MCF 10A (cell line): ENCODE measurements around the gene DDX46. TPM values are rescaled to one million over a fixed set of nuclear protein-coding genes. Genes with fewer than 3 reads are reported as not detected.

Experiments used
- BruUV-seq: library from RNA; stranded (reverse); fragments of 400-500 nt; replicated peaks from 2 replicates; lab custom pipeline; 2021; lab: Mats Ljungman, UMichigan
- CTCF ChIA-PET: fragments of 300-600 bp; sonication (Branson Sonifier 250); formaldehyde crosslinking; extraction: SDS; loops from one replicate; lab custom pipeline; 2021; ENCODE audit warnings: antibody characterized with exemption, inconsistent platforms; lab: Yijun Ruan, JAX
- POLR2A ChIA-PET: fragments of 300-600, 350-650 bp; sonication (Branson Sonifier 250); formaldehyde crosslinking; extraction: SDS; loops from one replicate; lab custom pipeline; 2020; ENCODE audit warnings: antibody characterized with exemption, inconsistent platforms; lab: Yijun Ruan, JAX
- DNase-seq: peaks from one replicate; pipeline ENCODE4 v3.0.0-alpha.2; 2018; ENCODE audit not compliant: unreplicated experiment
- H3K27ac Mint-ChIP-seq: one replicate; pipeline ENCODE4 v1.8.0; 2022; ENCODE audit warnings: mild to moderate bottlenecking, low read depth, mixed read lengths; ENCODE audit not compliant: unreplicated experiment
- H3K27me3 Mint-ChIP-seq: one replicate; pipeline ENCODE4 v1.8.0; 2022; ENCODE audit warnings: mixed read lengths; ENCODE audit not compliant: insufficient read depth, unreplicated experiment
- H3K36me3 Mint-ChIP-seq: one replicate; pipeline ENCODE4 v1.8.0; 2022; ENCODE audit warnings: mild to moderate bottlenecking, moderate library complexity, mixed read lengths; ENCODE audit not compliant: insufficient read depth, unreplicated experiment
- H3K4me1 Mint-ChIP-seq: one replicate; pipeline ENCODE4 v1.8.0; 2022; ENCODE audit warnings: mixed read lengths; ENCODE audit not compliant: insufficient read depth, unreplicated experiment
- H3K4me3 Mint-ChIP-seq: one replicate; pipeline ENCODE4 v1.8.0; 2022; ENCODE audit warnings: mild to moderate bottlenecking, moderate library complexity, mixed read lengths; ENCODE audit not compliant: unreplicated experiment
- H3K9me3 Mint-ChIP-seq: one replicate; pipeline ENCODE4 v1.8.0; 2022; ENCODE audit warnings: mixed read lengths; ENCODE audit not compliant: unreplicated experiment
- CTCF ChIP-seq: fragments of 200-600 bp; IDR thresholded peaks from one replicate; pipeline ENCODE4 v1.8.0; 2022; ENCODE audit warnings: antibody characterized with exemption, mild to moderate bottlenecking; ENCODE audit not compliant: unreplicated experiment
- intact Hi-C: fragments of 100-400 bp; cut with micrococcal nuclease; formaldehyde crosslinking; loops from 2 replicates; pipeline ENCODE4 v1.14.1; 2022
- total RNA-seq: library from RNA; stranded (reverse); gene quantifications from 2 replicates; pipeline ENCODE4 v1.2.3, GENCODE V29; 2022

Gene DDX46
- total RNA-seq, 1 experiment from 2014 or later: 77.0 TPM

- H3K27me3 Mint-ChIP-seq: no peaks in the 10 kb centered on the region
- intact Hi-C loops: no loop called here
- H3K9me3 Mint-ChIP-seq: no peaks in the 10 kb centered on the region
- DNase-seq: no peak
- POLR2A ChIA-PET: no interaction called here
- peaks cover 98% of the 10 kb centered on the region for H3K36me3 Mint-ChIP-seq
- TF ChIP-seq CTCF: no peak
- no peak overlapping the region for H3K4me3 Mint-ChIP-seq
- peak overlapping the region; percentile 27 for H3K27ac Mint-ChIP-seq
- CTCF ChIA-PET: no interaction called here
- no TSS peak for BruUV-seq
- H3K4me1 Mint-ChIP-seq: no peaks in the 10 kb centered on the region
These were observed 60.2 kb downstream of the DDX46 start for GRCh38 chr5:134818776-134819175.

DNA sequence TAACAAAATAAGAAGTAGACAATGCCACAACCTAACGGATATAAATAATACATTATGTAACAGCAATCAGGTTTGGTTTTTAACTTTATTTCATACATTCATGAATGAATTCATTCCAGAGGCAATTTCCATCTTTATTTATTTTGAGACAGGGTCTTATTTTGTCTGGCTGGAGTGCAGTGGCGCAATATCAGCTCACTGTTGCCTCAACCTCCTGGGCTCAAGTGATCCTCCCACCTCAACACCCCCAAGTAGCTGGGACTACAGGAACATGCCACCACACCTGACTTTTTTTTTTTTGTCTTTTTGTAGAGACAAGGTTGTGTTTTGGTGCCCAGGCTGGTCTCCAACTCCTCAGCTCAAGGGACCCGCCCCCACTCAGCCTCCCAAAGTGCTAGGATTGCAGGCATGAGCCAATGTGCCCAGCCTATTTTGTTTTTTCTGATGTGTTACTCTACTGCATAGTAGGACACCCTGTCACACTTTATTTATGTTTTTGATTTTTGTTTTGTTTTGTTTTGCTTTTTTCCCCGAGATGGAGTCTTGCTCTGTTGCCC lies 60.9 kb downstream of the DDX46 start:
- no peaks in the 10 kb centered on the region for H3K4me1 Mint-ChIP-seq
- peaks cover 98% of the 10 kb centered on the region for H3K36me3 Mint-ChIP-seq
- POLR2A ChIA-PET: interaction anchor here (0.6 kb wide), 1 partner anchor 577 kb away, joined by 3 read pairs; no protein-coding TSS in a partner anchor
- H3K27ac Mint-ChIP-seq: peak overlapping the region; percentile 27
- intact Hi-C loops: no loop called here
- TF ChIP-seq CTCF: no peak
- no peak for DNase-seq
- no TSS peak for BruUV-seq
- no peak overlapping the region for H3K4me3 Mint-ChIP-seq
- CTCF ChIA-PET: interaction anchor here (0.6 kb wide), 1 partner anchor 66 kb away, joined by 3 read pairs; no protein-coding TSS in a partner anchor
- no peaks in the 10 kb centered on the region for H3K9me3 Mint-ChIP-seq
- H3K27me3 Mint-ChIP-seq: no peaks in the 10 kb centered on the region

- TF ChIP-seq CTCF: no peak
- no peak for DNase-seq
- Mint-ChIP-seq H3K4me1 (no peaks in the 10 kb centered on the region), H3K27ac (peak overlapping the region; percentile 8), H3K36me3 (peaks cover 96% of the 10 kb centered on the region), H3K27me3 (no peaks in the 10 kb centered on the region), H3K4me3 (no peak overlapping the region), H3K9me3 (no peaks in the 10 kb centered on the region)
- no TSS peak for BruUV-seq
- intact Hi-C loops: no loop called here
- ChIA-PET CTCF (interaction anchor here (0.6 to 1.0 kb wide), 3 partner anchors 16 to 773 kb away, joined by 3 to 5 read pairs (median 3); no protein-coding TSS in a partner anchor), POLR2A (interaction anchor here (2.7 kb wide), 1 partner anchor 24 kb away, joined by 10 read pairs; the partner anchor contains the start of gene C5orf24)
These were observed 63.3 kb downstream of the DDX46 start for GRCh38 chr5:134821841-134822240.

GRCh38 chr5:134824681-134825080 lies 66.1 kb downstream of the DDX46 start:
- POLR2A ChIA-PET: interaction anchor here (0.6 to 1.1 kb wide), 2 partner anchors 14 to 67 kb away, joined by 3 read pairs; no protein-coding TSS in a partner anchor
- Mint-ChIP-seq H3K4me3 (no peak overlapping the region), H3K27me3 (no peaks in the 10 kb centered on the region), H3K36me3 (peaks cover 94% of the 10 kb centered on the region), H3K9me3 (no peaks in the 10 kb centered on the region), H3K27ac (no peak overlapping the region), H3K4me1 (no peaks in the 10 kb centered on the region)
- TF ChIP-seq CTCF: no peak
- no peak for DNase-seq
- BruUV-seq: no TSS peak
- CTCF ChIA-PET: interaction anchor here (0.6 to 1.5 kb wide), 3 partner anchors 8 to 139 kb away, joined by 3 read pairs; partner anchors contain the start of gene C5orf24
- intact Hi-C loops: no loop called here
